ENCODE measurements around the gene S100PBP.
"Not testable (repeated sequence)": the region's sequence is repeated elsewhere in the genome, so short reads cannot be mapped to it uniquely, and the experiment has no call there.

S100PBP gene

DNA sequence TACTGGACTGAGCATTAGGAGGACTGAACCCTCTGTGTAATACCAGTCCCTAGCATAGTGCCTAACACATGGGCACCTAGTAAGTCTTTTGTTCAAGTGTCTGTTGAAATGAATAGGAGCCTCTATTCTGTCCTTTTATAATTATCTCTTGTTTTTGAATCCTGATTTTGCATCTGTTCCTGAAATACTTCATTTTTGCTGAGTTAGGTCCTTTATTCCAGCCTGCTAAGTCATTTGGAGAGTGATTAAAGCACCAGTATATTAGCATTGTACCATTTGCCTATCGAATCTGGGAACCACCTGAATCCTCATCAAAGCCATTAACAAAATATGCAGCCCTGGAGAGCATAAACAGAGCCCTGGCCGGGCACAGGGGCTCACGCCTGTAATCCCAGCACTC, 32.6 kb upstream of the S100PBP start:
- DNase-seq (ENCODE audit: low read depth in 1 of 2, low spot score in 1 of 2) = no peak

DNA sequence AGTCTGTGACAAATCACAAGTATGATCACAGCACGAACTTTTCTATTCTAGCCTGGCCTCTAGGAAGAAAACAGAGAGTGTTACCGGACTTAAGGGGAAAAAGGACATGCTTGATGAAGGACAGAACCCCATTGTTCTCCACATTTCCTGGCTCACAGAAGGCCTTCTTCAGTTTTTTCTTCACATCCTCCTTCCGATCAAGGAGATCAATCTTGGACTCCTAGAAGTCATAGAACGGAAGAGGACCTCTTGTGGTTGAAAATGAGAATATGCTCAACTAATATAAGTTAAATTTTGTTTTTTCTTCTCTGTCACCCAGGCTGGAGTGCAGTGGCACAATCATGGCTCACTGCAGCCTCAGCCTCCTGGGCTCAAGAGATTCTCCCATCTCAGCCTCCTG, 30.6 kb upstream of the S100PBP start:
- no peak for DNase-seq (ENCODE audit: low read depth in 1 of 2, low spot score in 1 of 2)

DNA sequence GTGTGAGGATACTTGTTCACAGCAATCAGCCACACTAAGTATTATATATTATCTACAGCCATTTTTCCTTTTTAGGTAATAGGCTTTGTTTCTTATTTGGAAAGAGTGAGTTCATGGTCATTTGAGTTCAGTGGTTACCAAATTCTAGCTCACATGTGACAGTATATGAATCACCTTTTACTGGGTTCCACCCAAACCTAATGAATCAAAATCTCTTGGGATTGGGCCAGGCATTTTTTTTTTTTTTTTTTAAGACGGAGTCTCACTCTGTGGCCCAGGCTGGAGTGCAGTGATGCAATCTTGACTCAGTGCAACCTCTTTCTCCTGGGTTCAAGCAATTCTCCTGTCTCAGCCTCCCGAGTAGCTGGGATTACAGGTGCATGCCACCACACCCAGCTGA, 28.1 kb upstream of the S100PBP start:
- DNase-seq (ENCODE audit: low read depth in 1 of 2, low spot score in 1 of 2) = not testable (repeated sequence)

DNA sequence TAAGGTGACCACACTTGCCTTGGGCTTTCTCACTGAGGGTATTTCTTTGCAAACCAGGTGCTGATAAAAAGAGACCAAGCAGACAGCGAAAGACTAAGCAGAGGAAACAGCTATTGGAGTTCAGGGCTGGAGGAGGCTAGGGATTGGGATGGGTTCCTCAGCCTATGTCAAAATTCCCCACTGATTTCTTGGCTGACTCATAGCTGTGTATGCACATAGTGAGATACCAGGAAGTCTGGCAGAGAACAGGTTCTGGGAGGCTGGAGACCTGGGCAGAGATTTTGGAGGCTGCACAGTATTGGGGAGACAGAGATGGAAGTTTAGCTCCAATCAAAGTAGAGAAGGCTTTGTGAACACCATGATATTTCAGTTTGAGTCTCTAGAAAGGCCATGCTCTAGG, 25.6 kb upstream of the S100PBP start:
- no peak for DNase-seq (ENCODE audit: low read depth in 1 of 2, low spot score in 1 of 2)

DNA sequence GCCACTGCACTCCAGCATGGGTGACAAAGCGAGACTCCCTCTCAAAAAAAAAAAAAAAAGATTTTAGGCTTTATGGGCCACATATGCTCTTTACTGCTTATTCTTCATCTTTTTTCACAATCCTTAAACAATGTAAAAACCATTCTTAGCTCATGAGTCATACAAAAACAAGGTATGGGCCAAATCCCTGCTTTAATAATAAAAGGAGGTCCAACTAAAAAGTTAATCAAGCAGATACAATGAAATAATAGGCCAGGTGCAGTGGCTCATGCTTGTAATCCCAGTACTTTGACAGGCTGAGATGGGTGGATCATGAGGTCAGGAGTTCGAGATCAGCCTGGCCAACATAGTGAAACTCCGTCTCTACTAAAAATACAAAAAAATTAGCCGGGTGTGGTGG, 21.7 kb upstream of the S100PBP start:
- DNase-seq (ENCODE audit: low read depth in 1 of 2, low spot score in 1 of 2) = not testable (repeated sequence)

DNA sequence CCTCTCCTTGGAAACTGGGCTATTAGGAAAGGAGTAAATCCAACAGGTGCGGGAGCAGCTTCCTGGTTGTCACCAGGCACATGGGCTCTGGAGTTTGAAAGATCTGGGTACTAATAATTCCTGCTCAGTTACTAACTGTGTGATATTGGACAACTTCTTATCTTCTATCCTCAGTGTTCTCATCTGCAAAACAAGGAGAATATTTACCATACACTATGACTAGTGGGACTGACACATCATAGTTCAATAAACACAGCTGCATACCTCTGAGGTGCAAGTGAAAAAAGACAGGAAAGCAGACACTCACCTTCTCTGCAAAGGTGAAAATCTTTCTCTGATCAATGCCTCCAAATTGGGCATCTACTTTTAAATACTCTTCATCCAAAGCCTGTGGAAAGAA, 20.0 kb upstream of the S100PBP start:
- no peak for DNase-seq (ENCODE audit: low read depth in 1 of 2, low spot score in 1 of 2)

DNA sequence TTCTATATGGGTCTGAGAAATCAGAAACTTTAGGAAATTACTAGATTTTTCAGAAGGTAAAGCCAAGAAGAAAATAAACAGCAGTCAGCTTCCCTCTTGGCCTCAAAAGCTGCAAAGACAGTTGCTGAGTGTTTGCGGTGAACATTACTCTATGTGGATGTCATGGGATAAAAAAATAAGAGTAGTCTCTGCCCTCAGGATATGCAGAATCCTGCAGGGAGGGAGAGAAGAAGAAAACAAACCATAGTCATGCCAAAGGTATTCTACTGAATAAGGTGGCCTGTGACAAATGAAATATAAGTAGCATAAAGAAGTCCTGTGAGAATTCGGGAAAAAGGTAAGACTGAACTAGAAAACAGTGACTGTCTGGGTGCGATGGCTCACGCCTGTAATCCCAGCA, 19.3 kb upstream of the S100PBP start:
- DNase-seq (ENCODE audit: low read depth in 1 of 2, low spot score in 1 of 2) = no peak

DNA sequence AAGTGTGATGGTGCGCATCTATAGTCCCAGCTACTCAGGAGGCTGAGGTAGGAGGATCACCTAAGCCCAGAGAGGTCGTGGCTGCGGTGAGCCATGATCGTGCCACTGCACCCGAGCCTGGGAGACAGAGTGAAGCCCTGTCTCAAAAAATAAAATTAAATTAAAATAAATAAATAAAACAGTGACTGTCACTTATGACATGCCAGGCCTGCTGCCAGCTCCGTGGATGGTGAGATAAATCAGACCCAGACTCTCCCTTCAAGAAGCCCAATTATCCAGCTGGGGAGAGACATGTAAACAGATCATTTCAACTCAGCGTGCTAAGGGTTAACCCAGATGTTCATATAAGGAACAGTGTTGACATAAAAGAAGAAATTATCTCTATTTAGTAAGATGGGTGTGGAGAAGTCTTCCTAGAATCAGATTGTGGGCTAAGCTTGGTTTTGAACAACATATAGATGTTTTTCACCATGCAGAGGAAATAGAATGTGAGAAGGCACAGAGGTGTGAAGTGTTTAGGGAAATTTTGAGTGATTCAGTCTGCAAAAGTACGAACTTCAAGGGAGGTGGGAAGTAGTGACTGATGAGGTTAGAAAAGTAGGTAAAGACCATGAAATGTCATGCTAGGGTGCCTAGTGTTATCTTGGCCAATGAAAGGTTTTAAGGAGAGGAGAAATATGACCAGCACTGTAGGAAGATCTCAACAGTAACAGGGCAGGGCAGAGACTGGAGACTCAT, 18.6 kb upstream of the S100PBP start:
- DNase-seq (ENCODE audit: low read depth in 1 of 2, low spot score in 1 of 2) = no peak

DNA sequence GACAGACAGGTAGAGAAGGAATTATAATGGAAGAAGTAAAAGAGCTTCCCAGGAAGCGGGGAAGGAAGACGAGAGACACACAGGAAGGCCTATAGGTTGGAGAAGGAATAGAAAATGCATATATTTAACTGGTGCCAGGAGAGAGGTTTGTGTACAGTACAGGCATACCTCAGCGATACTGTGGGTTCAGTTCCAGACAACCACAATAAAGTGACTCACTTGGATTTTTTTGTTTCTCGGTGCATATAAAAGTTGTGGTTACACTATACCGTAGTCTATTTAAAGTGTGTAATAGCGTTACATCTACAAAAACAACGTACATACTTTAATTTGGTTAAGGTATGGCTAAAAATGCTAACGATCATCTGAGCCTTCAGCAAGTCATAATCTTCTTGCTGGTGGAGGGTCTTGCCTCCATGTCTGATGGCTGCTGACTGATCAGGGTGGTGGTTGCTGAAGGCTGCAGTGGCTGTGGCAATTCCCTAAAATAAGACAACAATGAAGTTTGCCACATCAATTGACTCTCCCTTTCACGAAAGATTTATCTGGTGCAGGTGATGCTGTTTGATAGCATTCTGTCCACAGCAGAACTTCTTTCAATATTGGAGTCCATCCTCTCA, 16.2 kb upstream of the S100PBP start:
- no peak for DNase-seq (ENCODE audit: low read depth in 1 of 2, low spot score in 1 of 2)

DNA sequence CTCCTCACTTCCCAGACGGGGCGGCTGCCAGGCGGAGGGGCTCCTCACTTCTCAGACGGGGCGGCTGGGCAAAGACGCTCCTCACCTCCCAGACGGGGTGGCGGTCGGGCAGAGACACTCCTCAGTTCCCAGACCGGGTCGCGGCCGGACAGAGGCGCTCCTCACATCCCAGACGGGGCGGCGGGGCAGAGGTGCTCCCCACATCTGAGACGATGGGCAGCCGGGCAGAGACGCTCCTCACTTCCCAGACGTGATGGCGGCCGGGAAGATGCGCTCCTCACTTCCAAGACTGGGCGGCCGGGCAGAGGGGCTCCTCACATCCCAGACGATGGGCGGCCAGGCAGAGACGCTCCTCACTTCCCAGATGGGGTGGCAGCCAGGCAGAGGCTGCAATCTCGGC, 13.0 kb upstream of the S100PBP start:
- DNase-seq (ENCODE audit: low read depth in 1 of 2, low spot score in 1 of 2) = not testable (repeated sequence)

DNA sequence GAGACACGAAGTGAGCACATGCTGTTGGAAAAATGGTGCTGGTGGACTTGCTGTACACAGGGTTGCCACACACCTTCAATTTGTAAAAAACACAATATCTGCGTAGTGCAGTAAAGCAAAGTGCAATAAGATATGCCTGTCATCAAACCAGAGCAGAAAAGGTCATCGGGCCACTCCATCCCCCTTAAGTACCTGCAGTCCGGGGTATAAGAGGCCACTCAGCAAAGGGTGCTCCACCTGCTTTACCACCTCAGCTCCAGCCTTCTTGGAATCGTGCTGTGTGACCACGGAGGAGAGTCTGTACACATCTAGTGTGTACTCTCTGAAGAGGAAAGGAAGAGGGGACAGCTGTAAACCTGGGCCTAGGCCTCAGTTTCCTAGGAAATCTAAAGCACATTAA, 11.2 kb upstream of the S100PBP start:
- DNase-seq (ENCODE audit: low read depth in 1 of 2, low spot score in 1 of 2) = no peak

DNA sequence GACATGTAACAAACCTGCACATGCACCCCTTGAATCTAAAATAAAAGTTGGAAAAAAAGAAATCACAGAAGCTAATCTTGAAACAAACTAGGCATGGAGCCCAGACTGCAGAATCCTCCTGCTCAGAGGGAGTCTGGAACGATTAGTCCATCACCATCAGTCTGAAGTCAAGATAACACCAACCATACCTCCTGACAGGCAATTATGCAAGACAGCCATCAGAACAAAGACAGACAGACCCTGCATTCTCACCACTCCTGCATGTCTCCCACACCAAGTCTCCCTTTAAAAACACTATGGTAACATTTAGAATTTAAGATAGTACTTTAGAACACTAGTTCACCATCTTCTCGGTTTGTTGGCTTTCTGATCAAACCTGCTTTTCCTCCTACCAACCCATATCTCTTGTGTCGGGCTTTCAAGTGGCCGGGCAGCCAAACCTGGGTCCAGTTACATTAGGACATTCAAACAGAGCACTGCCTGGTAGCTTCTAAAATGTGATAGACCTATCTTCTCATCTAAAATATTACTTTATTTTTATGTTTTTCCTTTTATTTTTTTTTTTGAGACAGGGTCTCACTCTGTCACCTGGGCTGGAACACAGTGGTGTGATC, 10.4 kb upstream of the S100PBP start:
- no peak for DNase-seq (ENCODE audit: low read depth in 1 of 2, low spot score in 1 of 2)

DNA sequence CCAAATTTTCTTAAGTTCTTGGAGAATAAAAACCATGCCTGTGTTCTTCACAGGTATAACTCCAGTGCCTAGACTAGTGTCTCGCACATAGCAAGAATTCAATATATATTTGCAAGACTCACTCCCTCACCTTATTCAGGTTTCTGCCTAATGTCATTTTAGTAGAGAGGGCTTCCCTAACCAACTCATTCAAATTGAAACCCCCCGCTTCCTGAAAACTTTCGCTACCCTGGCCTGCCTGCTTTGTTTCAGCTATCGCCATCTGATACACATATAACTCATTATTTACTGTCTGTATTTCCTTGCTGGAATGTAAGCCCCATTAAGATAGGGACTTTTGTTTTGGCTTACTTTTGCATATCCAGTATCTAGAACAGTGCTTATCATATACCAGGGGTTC, 8.9 kb upstream of the S100PBP start:
- no peak for DNase-seq (ENCODE audit: low read depth in 1 of 2, low spot score in 1 of 2)

DNA sequence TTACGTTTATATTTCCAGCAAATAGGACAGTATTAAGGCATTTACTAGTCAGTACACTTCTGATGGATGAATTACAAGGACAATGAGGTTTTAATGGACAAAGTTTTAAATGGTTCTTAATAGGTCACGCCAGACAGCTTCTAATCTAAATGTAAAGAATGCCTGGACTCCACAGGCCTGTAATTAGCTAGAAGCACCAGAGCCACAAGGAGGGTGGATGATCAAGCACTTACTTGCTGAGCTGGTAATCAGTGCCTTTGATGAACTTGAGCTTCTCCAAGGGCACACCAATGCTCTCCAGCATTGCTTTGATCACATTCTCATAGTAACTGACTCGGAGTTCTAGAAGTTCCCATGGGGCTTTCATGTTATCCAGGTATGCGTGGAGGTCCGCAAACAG, 7.1 kb upstream of the S100PBP start:
- DNase-seq (ENCODE audit: low read depth in 1 of 2, low spot score in 1 of 2) = no peak

DNA sequence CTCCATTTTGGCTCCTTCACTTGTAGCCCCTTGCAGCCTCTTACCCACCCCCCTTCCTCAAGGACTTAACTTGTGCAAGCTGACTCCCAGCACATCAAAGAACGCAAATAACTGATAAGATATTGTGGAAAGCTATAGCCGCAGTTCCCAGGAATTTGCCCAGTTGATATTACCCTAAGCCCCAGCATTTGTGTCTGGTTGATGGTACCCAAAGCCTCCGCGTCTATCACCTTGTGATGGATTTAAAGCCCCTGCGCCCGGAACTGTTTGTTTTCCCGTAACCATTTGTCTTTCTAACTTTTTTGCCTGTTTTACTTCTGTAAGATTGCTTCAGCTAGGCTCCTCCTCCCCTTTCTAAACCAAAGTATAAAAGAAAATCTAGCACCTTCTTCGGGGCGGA, 6.2 kb upstream of the S100PBP start:
- no peak for DNase-seq (ENCODE audit: low read depth in 1 of 2, low spot score in 1 of 2)

DNA sequence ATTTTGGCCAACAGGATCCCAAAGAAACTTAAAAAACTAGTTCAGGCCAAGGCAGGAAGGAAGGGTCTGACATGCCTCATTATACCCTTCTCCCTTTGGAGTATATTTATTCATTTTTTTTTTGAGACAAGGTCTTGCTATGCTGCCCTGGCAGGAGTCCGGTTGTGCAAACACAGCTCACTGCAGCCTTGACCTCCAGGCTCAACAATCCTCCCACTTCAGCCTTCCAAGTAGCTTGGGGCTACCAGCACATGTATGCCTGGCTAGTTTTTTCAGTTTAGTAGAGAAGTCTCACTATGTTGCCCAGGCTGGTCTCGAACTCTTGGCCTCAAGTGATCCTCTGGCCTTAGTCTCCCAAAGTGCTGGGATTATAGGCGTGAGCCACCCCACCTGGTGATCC, 5.5 kb upstream of the S100PBP start:
- no peak for DNase-seq (ENCODE audit: low read depth in 1 of 2, low spot score in 1 of 2)

DNA sequence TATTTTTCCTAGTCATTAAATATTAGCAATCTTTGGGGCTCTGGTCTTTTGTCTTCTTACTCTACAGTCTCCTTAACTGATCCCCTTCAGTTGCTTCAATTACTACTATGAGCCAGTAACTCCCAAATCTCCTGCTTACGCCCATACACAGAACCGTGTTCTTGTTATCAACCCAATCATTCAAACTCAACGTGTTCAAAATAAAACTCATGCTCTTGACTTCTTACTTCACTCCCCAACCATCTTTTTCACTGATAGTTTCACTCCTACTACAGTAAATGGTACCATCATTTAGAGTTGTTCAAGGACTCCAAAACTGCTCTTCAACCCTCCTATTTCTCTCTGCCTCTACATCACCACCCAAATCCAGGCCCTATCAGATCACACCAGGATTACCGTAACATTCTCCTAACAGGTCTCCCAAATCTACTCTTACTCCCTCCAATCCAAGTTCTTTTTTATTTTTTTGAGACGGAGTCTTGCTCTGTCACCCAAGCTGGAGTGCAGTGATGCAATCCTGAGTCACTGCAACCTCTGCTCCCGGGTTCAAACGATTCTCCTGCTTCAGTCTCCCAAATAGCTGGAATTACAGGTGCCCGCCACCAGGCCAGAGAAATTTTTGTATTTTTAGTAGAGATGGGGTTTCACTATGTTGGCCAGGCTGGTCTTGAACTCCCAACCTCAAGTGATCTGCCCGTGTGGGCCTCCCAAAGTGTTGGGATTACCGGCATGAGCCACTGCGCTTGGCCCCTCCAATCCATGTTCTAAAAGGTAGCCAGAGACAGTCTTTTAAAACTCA, 3.3 kb upstream of the S100PBP start:
- DNase-seq (ENCODE audit: low read depth in 1 of 2, low spot score in 1 of 2) = no peak

DNA sequence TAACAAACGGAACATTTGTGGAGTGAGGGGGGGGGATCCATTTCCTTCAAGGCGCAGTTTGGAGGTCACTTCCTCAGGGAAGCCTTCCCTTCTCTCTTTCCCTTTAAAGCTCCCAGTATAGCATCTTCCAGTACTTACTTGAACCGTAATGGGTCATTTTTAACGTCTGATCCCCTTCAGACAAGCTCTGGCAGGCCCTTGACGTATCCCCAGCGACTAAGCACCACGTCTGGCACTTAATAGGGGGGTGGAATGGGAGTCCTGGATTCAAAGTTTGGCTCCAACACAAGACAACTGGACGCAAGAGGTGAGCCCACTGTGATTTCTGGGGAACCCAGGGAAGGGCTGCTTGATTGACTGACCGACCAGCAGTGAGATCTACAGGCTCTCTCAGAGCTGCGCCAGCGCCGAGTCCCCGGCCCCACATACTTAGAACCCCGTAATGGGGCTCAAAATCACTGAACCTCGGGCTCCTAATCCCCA, 736 bp upstream of the S100PBP start:
- DNase-seq (ENCODE audit: low read depth in 1 of 2, low spot score in 1 of 2) = no peak

DNA sequence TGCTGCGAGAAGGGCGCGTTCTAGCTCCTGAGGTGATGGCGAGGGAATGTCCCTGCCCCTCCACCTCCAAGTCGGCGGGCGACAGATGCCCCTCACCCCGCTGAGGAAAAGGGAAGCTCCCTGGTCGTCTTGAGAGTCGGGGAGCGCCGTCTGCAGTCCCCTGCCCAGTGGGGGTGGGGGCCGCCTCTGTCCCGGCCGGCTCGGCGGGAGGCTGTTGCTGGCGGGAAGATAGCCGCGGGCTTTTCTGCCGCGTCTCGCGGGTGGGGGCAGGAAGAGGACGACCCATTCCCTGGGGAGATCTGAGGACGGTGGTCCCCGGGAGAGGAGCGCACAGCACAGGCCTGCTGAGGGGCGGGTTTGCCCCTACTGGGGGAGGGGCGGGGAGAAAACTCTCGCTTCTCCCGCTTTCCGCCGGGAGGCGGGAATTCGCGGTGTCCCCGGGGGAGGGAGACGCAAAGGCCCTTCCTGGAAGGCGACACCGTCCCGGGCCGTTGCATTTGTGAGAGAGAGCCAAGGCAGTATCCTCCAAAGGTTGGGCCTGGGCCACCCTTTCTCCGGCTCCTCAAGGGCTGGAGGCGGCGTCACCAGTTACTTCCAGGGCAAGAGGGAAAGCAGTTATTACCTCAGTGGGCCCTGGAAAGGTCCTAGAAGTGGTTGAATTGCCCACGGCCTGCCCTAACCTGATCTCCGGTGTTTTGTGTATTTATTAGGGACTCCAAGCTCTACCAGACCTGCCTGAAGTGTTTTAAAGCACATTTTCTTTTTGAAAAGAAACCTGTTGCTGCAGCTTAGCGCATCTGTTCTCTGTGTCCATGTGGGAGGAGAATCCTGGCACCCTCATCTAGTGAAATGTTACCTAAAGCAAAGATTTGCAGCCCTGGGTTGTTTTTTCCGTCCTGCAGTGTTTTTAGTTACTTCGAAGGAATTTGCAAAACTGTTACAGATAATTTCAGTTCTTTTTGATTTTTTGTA, 648 bp downstream of the S100PBP start:
- DNase-seq (ENCODE audit: low read depth in 1 of 2, low spot score in 1 of 2) = peak in 1 of 2 donors; percentile 9

DNA sequence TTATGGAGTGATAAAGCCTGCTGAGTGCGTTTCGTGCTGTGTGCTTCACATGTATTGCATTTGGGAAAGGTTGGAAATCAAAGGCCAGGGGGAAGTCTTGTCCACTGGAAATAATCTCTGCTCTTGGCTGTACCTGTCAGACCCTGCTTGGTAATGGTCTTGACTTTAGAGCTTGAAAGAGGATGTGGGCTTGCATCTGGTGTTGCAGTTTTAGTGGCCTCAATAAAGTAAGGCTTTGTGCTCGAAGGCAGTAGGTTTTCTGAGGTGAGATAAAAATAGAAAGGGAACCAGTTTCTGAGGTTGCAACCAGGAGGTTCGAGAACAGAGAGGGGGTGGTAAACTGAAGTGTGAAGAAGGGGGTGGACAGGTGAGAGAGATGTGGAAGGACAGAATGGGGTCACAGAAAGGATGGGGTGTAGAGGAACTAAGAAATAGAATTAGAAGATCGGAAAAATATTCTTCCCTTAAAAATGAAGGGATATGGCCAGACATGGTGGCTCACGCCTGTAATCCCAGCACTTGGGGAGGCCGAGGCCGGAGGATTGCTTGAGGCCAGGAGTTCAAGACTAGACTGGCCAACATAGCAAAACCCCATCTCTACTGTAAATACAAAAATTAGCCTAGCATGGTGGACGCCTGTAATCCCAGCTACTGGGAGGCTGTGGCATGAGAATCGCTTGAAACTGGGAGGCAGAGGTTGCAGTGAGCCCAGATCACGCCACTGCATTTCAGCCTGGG, 1.5 kb downstream of the S100PBP start:
- DNase-seq (ENCODE audit: low read depth in 1 of 2, low spot score in 1 of 2) = no peak
